Activated gamma-delta T cell treated with anti-CD3 and anti-CD28 coated beads, Interleukin-2, amount 50 U/mL, for 16 hours (primary cell): Measurements from ENCODE around the gene ARRDC5.
"Not testable (repeated sequence)": the region's sequence is repeated elsewhere in the genome, so short reads cannot be mapped to it uniquely, and the experiment has no call there.

Experiments used
- DNase-seq: peaks from one replicate; pipeline ENCODE4 v3.0.0-alpha.2; 2020; ENCODE audit warnings: low read depth

Gene ARRDC5

DNA sequence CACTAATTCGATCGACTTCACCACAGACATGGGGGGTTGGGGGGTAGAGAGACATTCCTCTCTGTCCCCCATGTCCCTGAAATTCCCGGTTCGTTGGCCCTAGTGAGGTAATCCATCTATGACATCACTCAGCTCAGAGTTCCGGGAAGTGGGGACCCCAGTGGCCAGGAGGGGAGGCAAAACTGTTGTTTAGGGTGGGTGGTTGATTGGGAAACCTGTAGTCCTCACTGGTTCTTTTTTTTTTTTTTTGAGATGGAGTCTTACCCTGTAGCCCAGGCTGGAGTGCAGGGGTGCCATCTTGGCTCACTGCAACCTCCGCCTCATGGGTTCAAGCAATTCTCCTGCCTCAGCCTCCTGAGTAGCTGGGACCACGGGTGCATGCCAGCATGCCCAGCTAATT lies at the start of gene ARRDC5:
Gene ARRDC5 (minus strand): TSS at position 101 of the 400 bp plus-strand sequence. CDS start 71 bp downstream, at position 30.
- DNase-seq: no peak

DNA sequence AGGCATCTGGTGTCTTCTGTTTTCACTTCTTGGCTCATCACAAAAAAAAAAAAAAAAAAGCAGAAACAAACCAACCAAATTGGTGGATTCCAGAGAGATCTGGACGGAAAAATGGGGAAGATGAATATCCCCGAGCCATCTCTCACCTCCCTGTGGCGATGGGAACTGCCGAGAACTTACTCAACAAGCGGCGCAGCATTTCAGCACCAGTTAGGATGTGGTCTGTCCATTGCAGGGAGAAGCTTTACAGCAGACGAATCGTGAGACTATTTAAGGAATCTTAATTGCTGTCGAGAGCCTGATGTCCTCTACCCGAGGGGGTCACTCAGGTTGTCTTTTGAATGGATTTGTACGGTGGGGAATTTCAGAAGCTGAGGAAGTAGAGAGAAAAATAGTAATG lies 49.0 kb upstream of the ARRDC5 start:
- DNase-seq: no peak

DNA sequence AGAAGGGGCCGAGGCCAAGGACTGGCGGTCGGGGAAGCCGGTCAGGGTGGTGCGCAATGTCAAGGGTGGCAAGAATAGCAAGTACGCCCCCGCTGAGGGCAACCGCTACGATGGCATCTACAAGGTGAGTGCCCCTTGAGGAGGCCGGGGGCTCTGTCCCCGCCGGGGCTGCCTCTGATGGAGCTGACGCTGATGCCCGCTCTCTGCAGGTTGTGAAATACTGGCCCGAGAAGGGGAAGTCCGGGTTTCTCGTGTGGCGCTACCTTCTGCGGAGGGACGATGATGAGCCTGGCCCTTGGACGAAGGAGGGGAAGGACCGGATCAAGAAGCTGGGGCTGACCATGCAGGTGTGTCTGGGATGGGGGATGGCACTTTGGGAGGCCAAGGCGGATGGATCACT lies 48.0 kb upstream of the ARRDC5 start:
- not testable (repeated sequence) for DNase-seq

DNA sequence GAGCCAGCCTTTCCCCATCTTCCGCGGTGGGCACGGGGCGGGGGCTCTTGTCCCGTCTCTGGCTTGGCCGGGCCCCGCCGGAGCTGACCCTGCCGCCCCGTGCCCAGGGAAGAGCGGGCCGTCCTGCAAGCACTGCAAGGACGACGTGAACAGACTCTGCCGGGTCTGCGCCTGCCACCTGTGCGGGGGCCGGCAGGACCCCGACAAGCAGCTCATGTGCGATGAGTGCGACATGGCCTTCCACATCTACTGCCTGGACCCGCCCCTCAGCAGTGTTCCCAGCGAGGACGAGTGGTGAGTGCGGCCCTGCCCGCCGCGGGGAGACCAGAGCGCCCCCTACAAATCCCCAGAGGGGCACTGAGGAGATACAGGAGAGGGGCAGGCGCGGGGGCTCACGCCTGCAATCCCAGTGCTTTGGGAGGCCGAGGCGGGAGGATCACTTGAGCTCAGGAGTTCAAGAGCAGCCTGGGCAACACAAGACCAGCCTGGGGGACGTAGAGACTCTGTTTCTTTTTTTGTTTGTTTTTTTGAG lies 39.0 kb upstream of the ARRDC5 start:
- not testable (repeated sequence) for DNase-seq

DNA sequence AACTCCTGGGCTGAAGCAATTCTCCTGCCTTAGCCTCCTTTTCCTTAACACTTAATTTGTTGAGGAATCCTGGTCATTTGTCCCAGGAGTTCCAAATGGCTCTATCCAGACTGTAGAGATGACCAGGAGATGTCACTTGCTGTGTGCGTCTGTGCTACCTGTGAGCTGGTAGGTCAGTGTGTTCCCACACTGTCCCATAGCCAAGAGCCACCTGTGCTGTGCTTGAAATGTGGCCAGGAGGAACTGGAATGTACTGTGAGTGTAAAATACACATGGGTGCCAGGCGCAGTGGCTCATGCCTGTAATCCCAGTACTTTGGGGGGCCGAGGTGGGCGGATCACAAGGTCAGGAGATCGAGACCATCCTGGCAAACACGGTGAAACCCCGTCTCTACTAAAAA lies 36.8 kb upstream of the ARRDC5 start:
- no peak for DNase-seq

DNA sequence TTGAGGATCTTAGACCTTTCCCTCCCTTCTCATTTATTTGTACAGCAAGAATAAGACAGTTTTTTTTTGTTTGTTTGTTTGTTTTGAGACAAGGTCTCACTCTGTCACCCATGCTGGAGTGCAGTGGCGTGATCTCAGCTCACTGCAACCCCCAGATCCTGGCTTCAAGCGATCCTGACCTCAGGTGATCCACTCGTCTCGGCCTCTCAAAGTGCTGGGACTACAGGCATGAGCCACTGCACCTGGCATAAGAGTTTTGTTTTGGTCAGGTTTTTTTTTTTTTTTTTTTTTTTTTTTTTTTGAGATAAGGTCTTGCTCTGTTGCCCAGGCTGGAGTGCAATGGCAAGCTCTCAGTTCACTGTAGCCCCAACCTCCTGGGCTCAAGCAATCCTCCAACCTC lies 35.8 kb upstream of the ARRDC5 start:
- not testable (repeated sequence) for DNase-seq

DNA sequence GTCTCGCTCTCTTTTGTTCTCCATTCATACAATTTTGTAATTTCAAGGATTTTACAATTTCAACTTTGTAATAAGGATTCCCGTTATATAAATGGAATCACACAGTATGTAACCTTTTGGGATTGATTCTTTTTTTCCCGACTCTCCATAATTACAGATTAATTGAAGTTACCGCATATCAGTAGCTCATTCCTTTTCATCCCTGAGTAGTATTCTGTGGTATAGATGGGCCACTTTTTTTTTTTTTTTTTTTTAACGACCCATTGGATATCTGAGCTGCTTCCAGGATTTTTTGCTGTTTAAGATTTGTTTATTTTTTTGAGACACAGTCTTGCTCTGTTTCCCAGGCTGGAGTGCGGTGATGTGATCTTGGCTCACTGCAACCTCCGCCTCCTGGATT lies 34.4 kb upstream of the ARRDC5 start:
- DNase-seq: no peak

DNA sequence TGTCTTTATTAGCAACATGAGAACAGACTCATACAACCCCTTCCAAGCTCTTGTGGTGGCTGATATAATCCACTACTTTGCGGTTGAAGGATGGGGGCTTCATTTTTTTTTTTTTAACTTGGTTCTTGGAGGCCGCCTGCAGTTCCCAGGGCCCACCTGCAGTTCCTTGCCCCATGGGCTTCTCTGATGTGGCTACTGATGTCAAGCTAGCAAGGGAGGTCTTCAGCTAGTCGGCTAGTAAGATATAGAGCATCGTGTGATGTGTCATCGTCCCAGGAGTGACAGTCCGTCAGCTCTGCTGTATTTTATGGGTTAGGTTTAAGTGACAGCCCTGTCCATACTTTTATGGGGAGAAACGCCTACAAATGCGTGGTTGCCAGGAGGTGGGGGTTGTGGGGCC lies 32.7 kb upstream of the ARRDC5 start:
- DNase-seq: no peak

DNA sequence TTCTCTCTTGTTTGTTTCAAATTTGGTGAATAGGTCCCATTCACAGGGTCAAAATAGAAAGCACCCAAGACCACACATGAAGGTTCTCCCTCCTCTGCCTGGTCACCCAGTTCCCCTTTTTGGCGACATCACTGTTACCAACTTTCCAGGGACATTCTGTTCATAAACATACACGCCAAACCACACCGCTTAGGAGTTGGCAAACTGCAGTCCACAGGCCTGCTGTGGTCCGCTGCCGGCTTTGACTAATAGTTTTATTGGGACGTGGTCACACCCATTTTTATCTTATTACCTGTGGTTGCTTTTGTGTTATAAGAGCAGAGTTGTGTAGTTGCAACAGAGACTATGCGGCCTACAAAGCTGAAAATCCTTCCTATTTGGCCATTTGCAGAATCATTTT lies 30.8 kb upstream of the ARRDC5 start:
- DNase-seq: no peak

DNA sequence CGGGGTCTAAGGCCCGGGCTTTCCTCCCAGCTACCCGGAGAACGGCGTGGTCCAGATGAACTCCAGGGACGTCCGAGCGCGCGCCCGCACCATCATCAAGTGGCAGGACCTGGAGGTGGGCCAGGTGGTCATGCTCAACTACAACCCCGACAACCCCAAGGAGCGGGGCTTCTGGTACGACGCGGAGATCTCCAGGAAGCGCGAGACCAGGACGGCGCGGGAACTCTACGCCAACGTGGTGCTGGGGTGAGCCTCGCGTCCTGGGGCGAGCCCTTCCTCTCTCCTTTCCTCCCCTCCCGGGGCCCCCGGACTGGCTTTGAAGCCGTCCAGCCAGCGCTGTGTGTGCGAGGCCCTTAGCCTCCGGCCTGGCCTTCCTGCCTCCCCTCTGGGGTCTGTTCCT lies 30.0 kb upstream of the ARRDC5 start:
- no peak for DNase-seq

DNA sequence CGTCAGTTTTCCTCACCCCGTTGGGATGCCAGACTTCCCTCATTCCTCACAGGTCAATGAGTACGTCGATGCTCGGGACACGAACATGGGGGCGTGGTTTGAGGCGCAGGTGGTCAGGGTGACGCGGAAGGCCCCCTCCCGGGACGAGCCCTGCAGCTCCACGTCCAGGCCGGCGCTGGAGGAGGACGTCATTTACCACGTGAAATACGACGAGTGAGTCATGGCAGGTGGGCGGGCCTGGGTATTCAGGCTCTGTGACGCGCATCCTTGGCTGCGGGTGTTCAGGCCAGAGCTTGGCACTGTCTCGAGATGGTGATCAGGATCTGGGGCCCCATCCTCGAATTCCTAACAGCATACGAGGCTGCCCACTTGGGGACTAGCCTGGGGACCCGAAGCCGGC lies 28.0 kb upstream of the ARRDC5 start:
- DNase-seq: no peak

DNA sequence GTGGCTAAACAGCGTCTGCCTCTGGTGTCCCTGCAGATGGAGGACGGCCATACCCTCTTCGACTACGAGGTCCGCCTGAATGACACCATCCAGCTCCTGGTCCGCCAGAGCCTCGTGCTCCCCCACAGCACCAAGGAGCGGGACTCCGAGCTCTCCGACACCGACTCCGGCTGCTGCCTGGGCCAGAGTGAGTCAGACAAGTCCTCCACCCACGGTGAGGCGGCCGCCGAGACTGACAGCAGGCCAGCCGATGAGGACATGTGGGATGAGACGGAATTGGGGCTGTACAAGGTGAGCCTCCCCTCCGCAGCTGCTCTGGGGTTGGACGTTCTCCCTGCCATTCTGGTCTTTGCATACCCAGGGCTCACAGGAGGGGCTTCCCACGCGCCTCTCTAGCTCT lies 26.5 kb upstream of the ARRDC5 start:
- DNase-seq: no peak

DNA sequence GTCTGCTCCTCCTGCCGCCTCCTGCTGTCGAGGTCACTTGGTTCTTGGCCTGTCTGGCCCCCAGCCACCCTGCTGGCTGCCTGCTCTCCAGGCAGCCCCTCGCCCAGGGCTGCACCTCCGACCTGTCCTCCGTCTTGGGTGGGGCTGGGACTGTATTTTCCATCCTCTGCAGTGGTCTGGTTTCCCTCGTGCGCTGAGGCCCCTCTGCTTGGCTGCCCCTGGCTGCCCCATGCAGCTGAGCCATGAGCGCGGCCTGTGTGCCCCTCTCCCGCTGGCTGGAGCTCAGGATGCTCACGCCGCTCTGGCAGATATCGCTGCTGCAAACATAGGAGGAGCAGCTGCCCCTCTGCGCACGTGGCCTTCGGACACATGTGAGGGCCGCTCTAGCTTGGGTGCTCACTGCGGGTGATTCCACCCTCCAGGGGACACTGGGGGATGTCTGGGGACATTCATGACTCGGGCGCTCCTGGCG lies 20.6 kb upstream of the ARRDC5 start:
- DNase-seq: no peak

DNA sequence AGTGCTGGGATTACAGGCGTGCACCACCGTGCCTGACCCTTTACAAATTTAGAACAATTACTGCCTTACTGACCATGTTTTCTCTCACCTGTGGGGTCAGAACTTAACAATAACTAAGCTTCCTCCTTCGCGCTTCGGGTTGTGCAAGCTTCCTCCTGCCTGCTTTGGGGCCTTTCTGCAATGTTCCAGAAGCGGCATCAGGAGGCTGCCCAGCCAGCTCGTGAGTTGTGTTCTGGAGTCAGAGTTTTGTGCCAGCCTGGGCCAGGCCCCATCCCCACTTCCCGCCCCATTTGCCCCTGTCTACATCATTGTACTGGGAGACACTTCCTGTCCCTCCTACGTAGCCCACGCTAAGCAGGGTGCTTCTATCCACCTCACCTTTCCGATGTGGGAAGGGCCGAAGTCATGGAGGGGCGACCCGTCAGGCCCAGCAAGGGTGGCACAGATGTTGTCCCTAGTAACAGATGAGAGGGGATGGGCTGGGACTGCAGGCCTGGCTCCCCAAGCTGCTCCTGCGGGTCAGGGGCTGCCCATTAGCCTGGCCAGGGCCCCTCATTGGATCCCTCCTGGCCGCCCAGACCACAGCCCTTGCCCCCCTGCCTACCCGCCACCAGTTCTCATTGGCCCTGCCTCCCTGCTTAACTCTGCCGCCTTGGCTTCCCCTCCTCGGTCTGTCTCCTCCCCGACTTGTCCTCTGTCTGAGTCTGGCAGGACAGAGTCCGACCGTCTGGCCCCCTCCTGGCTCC lies 20.0 kb upstream of the ARRDC5 start:
- no peak for DNase-seq

DNA sequence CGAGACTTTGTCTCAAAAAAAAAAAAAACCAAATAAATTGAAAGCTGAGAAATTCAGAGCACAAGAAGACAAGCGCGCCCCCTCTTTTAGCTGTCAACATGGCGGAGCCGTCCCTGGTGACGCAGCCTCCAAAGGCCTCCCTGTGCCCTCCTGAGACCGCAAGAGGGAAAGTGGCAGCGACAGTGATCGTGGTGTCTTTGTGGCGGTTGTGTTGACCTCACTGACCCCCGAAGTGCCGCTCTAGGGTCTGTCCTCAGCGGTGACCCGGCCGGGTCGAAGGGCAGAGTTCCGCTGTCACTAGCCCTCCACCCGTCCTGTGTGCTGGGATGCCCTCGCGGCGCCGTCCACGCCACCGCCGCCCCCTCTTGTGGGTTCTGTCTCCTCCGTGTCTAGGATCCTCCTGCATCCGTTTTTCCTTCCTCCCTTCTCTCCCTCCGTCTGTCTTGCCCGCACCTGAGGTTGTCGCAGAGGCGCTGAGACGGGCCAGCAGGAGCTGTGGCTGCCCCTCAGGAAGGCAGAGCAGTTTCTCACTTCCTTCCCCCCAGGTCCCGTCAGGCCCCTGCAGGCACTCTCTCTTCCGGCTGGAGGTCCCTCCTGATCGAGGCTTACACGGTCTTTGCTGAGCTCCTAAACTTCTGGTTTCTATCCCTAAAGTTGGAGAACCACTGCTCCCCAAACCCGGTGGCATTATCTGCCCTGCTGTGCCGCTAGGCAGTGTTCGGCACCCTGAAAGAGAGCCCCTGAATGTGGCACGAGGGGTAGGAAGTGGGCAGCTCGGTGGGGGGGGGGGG lies 13.8 kb upstream of the ARRDC5 start:
- peak; percentile 30 for DNase-seq

DNA sequence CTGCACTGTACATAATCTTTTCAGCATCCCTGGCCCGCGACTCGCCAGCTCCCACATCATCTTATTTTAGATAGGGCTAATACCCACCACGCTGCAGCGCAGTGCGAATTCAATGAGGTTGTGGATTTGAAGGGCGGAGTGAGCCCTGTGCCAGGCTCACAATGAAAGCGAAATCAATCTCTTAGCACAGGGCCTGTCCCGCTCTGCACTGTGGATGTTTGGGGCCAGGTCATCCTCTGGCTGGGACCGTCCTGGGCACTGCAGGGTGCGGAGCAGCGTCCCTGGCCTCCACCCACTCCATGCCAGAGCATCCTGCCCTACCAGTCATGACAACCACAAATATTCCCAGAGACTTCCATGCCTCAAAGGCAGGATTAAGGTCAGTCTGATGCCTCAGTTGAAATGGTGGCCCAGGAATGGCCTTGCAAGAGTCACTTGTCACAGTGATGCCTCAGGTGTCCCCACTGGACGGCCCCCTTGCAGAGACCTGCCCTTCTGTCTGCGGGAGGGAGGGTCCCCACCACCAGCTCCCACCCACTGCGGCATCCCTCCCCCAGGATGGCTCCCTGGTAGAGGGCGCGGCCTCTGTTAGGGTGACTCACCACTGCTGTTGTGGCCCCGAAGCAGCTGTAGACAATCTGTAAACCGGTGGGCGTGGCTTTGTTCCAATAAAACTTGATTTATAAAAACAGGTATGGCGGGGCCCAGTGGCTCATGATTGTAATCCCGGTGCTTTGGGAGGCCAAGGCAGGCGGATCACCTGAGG lies 12.2 kb upstream of the ARRDC5 start:
- DNase-seq: peak; percentile 60

DNA sequence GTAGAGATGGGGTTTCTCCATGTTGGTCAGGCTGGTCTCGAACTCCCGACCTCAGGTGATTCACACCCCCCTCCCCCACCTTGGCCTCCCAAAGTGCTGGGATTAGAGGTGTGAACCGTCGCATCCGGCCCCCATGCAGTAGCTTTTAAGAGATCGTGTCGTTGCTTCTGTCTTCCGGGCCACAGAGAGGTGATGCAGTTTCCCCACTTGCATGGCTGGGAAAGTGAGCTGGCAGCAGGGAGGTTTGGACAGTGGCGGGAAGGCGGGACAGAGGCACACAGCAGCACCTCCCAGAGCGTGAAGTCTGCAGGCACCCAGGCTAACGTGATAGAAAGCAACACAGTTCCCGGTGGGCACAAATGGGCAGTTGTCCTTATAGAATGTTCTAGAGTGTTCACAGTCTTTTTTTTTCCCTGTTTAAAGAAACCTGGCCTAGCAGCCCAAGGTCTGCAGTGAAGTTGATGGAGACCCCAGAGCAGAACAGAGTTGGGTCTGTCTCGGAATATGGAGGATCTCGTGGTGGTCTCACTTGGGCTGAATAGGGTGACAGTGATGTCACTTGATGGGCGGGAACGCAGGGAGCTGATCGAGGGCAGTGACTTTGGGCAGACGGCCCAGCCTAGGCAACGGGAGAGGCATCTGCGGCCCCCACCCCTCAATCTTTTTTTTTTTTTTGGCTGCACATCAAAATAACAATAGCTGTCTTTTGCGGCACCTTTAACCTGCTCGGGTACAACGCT lies 11.5 kb upstream of the ARRDC5 start:
- no peak for DNase-seq

DNA sequence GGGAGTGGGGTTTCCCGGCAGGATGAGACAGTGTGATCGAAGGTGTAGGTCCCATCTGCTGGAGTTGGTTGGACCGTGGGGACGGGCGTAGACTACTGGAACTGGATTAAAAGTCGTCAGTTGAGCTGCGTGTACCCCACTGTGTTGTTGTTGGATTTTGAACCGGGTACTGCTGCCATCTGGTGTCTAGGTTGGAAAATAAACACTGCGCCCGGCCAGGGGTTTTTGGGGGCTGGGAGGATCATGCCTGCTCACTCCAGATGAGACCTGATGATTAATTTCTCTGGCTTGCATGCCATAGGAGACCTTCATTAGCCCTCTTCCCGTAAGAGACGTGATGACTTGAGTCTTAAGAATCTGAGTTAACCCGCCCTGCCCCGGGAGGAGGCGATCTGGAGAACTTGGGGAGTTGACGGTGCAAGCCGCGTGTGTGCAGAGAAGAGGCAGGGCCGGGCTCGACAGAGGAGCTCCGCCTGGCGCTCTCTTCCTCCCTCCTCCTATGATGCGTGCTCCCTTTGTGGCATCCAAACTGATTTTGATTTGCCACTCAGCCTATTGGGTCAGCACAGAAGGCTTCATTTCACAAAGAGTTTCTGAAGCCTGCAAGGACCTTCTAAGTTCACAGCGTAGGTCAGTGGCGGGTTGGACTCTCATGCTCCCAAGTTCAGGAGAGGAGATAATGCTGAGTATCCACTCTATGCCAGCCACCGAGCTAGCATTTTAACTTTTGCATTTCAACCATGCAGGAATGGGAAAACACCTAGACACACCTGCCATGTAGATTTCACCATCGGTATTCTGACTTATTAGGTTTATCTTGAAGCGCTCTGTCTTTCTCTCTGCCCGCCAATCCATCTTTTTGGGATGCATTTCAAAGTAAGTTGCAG lies 9.3 kb upstream of the ARRDC5 start:
- peak; percentile 53 for DNase-seq

DNA sequence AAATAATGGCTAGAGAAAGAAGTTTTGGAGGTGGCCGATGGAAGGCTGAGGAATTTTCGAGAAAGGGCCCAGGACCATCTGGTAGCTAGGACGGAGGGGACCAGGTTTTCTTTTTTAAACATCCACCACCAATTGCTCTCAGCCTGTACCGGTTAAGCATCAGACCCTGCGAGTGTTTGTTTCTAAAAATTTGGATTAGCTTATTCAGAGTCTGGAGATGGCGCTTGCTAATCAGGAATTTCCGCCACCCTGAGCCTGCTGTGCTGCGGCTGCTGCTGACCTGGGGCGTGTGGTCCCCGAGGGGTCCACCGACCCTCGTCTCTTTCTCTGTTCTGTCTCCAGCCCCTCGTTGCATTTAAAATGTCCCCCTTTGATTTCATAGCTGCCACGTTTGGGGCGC lies 8.6 kb upstream of the ARRDC5 start:
- no peak for DNase-seq

DNA sequence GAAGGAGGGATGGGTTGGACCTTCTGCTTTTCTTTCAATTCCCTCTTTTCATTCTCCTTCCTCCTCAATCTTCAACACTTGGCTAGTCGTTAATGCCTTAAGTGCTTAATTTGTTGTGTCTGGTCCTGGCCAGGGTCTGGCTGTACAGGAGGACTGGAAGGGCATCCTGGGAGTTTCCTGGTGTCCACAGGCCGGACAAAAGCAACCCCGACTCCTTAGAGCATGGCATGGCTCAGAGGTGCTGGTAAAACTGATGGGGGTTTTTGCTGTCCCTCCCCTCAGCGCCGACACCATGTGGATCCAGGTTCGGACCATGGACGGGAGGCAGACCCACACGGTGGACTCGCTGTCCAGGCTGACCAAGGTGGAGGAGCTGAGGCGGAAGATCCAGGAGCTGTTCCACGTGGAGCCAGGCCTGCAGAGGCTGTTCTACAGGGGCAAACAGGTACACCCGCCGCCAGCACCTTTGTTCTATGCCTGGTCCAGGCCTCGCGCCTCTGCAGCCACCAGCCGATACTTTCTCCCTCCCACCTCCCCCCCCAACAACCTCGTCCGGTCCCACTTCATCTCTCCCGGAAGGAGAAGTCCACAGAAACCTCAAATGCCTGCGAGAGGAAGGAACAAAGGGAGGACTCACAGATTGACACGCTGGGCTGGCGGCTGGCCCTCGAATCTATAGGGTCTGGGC lies 8.0 kb upstream of the ARRDC5 start:
- no peak for DNase-seq
